MV-4-11 (cell line): ENCODE results near the gene SLC6A18.

ENCODE experiments used
- DNase-seq: peaks from one replicate; lab custom pipeline; 2025; lab: John Stamatoyannopoulos, UW

SLC6A18 gene

DNA sequence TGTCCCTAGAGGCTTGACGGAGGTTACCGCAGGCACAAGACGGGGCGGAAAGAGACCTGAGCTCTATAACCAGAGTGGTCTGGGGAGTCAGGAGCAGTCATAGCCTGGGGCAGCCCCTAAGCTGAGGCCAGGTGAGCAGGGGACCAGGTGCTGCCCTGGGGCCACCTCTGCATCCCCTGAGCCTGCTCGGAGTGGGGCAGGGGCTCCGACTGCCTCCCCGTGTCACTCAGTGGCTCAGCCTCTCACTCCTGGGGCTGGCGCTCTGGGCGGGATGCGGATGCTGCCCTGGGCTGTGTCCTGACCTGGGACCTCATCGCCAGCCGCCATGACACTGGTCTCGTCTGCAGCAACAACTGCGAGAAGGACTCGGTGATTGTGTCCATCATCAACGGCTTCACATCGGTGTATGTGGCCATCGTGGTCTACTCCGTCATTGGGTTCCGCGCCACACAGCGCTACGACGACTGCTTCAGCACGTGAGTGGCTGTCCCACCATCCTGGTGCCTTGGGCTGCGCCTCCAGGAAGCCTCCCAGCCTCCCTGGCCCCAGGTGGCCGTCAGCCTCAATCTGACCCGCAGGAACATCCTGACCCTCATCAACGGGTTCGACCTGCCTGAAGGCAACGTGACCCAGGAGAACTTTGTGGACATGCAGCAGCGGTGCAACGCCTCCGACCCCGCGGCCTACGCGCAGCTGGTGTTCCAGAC lies 8.8 kb upstream of the SLC6A18 start:
- DNase-seq = no peak

DNA sequence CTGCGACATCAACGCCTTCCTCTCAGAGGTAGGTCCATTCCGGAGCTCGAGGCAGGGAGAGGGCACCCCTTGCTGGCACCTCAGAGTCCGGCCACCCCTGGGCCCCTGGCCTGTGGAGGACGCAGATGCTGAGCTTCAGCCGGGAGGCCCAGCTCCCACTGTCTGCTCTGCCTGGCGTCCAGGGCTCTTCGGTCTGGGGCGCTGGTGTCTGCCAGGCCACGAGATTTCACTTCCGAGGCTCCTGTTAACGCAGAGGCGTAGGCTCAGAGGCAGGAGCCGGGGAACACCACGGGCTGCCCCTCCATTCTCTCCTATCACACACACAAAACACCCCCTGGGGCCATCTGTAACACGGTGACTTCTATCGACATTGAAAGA lies 8.3 kb upstream of the SLC6A18 start:
- DNase-seq = no peak

DNA sequence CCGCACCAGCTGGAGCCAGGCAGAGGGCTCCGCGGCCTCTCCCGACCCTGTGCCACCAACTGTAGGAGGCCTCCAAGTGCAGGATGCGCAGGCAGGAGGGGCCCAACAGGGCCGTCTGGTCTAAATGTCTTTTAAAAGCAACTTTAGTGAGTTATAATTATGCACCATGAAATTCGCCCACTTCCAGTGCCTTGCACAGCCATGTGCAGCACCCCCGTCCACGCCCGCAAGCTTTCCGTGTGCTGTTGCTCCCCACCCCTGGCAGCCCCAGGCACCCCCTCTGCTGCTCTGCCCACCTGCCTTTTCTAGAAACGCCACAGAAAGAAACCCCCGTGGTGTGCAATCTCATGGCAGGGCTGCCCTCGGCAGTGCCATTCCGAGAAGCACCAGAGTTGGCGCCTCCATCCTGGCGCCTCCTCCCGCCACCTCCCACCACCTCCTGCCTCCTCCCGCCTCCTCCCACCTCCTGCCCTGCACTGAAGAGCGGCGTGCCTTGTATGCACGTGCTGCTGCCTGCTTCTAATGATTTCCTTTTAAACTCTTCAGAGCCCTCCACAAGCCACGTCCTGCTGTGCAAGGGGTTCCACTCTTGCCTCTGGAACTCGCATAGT lies 7.5 kb upstream of the SLC6A18 start:
- no peak for DNase-seq

DNA sequence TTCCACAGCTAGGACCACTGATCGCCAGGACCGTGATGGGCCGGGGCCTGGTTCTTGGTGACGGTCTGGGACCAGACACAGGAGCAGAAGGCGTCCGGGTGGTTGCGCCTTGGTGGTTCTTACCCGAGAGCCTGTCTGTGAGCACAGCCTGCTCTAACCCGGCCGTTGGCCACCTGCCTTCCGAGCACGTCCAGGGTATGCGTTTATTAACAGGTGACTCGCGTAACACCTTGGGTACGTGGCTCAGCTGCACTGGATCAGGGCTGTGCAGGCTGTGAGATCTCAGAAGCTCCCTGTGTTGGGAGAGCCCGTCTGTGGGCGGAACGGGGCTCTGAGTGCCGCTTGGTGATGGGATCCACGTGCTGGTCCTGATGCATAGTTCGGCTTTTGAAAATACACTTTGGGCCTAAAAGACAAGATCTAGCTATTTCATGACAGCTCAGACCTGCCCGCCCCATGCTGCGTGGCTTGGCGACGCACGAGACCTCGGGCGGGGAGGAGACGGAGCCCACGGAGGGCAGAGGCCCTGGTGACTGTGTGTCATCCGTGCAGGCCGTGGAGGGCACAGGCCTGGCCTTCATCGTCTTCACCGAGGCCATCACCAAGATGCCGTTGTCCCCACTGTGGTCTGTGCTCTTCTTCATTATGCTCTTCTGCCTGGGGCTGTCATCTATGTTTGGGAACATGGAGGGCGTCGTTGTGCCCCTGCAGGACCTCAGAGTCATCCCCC lies 6.7 kb upstream of the SLC6A18 start:
- DNase-seq = no peak

DNA sequence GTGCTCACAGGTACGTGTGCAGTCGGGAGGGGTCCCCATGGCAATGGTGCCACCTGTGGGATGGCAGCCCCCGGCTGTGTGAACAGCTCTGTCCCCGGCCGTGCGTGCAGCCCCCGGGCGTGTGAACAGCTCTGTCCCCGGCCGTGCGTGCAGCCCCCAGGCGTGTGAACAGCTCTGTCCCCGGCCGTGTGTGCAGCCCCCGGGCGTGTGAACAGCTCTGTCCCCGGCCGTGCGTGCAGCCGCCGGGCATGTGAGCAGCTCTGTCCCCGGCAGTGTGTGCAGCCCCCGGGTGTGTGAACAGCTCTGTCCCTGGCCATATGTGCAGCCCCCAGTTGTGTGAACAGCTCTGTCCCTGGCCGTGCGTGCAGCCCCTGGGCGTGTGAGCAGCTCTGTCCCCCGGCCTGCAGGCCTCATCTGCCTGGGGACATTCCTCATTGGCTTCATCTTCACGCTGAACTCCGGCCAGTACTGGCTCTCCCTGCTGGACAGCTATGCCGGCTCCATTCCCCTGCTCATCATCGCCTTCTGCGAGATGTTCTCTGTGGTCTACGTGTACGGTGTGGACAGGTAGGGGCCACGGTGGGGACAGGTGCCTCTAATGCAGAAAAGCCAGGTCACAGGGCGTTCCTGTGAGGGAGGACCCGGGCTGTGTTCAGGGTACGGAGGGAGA lies 5.9 kb upstream of the SLC6A18 start:
- no peak for DNase-seq

DNA sequence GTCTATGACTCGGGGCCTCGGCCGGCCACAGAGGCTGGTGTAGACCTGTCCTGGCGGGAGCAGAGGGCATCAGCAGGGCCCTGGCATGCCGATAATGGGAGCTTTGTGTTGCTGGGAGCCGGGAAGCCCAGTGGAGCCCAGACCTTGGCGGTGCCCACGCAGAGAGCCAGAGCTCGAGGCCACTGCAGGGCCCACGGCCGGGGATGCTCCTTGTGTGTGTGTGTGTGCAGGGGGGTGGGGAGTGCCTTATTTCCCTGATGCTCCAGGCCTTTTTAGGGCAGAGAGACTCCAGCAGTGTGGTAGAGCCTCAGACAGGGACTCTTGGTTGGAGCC lies 5.4 kb upstream of the SLC6A18 start:
- no peak for DNase-seq

DNA sequence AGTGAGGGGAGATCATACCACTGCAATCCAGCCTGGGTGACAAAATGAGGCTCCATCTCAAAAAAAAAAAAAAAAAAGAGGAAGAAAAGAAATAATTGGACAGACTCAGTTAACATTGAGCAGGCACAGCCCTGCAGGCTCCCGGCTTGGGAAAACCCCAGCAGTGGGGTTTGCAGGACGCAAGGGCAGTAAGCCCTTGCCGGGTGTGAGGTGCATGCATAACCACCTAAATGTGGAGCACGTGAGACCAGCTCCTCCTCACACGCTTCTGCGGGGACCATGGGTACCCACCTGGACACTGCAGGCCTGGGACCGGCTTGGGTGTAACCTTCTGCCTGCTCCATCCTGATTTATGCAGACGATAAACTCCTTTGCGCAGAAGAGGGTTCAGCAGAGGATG lies 4.8 kb upstream of the SLC6A18 start:
- no peak for DNase-seq

DNA sequence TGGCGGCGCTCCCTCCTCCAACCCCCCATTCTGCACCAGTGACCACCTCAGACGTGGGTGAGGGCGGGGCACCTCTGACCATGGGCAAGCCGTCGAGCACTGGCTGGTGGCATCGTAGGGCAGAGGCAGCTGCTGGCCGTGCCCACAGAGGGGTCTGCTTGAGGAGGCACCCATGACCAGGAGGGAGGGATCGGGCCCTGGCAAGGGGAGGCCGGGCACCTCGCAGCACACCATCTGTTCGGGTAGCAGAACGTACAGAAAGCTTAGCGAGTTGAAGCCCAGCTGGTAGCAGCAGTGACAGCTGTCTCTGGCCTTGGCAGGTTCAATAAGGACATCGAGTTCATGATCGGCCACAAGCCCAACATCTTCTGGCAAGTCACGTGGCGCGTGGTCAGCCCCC lies 4.3 kb upstream of the SLC6A18 start:
- no peak for DNase-seq

DNA sequence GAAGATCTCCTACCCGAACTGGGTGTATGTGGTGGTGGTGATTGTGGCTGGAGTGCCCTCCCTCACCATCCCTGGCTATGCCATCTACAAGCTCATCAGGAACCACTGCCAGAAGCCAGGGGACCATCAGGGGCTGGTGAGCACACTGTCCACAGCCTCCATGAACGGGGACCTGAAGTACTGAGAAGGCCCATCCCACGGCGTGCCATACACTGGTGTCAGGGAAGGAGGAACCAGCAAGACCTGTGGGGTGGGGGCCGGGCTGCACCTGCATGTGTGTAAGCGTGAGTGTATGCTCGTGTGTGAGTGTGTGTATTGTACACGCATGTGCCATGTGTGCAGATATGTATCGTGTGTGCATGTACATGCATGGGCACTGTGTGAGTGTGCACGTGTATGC lies 3.5 kb upstream of the SLC6A18 start:
- DNase-seq = no peak

DNA sequence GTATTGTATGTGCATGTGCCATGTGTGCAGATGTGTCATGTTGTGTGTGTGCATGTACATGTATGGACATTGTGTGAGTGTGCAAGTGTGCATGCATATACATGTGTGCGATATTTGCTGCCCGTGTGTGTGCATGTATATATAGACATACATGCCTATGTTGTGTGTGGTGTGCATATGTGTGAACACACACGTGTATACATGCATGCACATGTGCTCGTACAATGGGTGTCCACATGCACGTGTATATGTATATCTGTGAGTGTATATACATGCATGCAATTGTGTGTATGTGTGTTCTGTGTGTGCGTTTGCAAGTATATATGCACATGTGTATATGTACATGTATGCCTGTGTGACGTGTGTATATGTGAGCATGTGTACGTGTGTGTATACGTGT lies 3.0 kb upstream of the SLC6A18 start:
- DNase-seq = no peak

DNA sequence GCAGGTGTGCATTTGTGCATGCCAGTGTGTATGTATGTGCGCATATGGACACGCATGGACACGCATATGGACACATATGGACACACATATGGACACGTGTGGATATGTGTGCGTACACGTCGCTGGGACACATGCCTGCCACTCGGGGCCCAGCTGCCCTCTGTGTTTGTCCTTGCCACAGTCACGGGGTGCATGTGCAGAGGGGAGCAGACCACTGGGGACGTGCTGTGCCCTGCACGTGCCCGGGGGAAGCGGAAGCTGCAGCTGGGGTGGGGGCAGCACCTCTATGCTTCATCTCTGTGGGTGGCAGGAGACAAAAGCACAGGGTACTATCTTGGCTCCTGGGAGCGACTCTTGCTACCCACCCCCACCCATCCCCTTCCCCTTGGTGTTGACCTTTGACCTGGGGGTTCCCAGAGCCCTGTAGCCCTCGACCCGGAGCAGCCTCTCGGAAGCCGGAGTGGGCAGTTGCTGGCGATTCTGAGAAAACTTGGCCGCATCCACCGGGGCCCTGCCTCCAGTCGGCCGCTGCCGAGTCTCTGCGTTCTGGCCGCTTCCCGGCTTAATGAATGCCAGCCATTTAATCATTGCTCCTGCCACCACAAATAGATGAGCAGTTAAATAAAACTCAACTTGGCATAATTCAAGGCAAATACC lies 2.4 kb upstream of the SLC6A18 start:
- DNase-seq = no peak

DNA sequence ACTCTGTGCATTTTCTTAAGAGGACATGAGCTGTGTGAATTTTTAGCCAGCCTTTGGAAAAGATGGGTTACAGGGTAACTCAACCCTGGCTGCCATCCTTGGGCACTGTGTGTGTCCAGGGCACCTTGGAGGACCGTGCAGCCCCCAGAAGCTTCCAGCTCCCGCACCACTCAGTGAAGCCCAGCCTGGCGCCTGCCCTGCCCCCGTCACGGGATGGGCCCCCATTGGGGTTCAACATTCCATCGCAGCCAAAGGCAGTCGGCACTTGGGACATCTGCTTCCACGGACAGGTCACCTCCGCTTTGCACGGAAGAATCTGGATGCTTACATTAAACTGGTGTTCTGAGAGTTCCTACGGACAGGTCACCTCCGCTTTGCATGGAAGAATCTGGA lies 1.9 kb upstream of the SLC6A18 start:
- no peak for DNase-seq

DNA sequence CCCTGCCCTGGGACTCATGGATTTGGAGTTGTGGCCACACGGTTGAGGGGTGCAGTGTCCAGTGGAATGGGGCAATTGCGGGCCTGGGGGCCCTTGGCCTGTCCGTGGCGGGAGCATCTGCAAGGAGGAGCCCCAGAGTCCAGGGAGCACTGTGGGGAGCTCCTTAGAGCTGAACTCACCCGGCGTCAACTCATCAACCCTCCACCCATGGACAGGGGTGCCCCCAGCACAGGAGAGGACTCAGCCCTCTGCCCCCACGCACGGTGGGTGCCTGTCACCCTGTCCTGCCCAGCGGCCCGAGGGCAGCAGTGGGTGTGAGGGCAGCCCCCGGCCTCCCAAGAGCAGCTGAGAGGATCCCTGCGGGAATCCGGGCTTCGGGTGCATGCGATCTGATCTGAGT lies 550 bp upstream of the SLC6A18 start:
- no peak for DNase-seq

DNA sequence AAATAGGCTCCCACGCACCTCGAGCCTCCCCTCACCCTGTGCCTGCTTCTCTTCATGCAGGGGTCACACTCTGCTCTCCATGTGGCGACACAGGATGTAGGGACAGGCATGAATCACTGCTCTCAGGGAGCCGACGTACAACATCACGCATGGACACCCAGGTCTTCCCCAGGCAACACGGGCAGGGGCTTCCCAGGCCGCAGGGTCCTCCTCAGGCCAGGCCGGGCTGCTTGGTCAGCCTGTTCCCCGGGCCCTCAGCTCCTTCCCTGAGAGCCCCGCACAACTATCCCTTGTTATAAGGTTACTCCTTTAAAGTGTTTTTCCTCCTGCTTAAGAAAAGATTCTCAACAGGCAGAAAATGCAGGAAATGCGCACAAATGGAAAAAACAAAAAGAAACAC lies 1.1 kb downstream of the SLC6A18 start:
- DNase-seq = no peak

DNA sequence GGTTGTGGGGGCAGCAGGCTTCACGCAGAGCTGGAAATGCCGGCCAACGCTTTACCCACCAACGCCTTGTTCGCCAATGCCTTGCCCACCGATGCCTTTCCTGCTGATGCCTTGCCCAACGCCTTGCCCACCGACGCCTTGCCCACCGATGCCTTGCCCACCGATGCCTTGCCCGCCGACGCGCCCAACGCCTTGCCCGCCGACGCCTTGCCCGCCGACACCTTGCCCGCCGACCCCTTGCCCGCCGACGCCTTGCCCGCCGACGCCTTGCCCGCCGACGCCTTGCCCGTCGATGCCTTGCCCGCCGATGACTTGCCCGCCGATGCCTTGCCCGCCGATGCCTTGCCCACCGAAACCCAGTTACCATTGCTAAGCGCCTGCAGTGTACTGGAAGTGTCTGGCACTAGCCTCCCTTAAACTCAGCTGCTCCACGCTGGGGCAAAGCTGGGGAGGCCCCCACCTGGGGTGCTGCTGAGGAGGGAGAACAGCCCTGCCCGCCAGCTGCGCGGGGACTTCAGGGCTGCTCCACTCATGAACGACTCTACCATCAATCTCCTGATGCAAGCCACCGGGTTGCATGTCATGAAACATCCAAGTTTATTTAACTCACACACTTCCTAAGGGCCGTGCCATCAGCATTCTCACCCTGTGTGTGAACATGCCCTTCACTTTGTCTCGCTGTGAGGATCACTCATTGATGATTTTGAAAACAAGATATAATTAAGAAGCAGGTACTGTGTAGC lies 1.8 kb downstream of the SLC6A18 start:
- DNase-seq = no peak

DNA sequence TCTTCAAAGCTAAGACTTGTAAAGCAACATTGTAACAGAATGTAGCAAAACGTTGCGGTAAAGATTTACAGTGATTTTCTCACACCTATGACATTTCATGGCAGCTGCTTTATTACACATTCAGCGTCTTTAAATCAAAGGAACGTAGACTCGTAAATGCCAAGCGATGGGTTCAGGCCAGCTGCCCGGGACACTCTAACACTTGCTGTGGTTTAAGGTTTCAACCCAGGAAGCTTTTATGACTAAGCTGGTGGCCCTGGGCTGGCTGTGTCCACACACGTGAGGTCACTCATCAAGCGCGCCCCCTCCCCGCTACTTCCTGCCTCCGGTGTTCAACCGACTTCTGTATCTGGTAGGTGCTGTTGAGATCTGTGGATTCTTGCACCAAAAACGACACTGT lies 2.5 kb downstream of the SLC6A18 start:
- DNase-seq = peak; percentile 38

DNA sequence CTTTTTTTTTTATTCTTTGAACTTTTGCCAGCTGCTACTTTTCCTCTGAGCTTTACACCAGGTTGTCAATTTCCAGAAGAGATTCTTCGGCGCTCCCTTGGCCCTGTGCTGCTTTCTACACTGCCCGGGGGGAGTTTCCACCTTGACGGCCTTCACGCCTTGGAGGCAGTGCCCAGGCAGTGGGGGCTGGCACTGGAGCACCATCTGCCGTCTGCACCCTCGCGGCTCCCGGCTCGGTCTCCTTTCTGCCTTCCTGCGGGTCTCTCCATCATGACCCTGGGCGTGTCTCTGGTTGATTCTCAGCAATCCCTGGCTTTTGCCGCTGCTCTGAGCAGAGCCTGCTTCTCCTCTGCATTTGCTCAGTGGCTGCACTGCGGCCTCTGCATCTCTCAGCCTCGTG lies 2.9 kb downstream of the SLC6A18 start:
- DNase-seq = no peak

DNA sequence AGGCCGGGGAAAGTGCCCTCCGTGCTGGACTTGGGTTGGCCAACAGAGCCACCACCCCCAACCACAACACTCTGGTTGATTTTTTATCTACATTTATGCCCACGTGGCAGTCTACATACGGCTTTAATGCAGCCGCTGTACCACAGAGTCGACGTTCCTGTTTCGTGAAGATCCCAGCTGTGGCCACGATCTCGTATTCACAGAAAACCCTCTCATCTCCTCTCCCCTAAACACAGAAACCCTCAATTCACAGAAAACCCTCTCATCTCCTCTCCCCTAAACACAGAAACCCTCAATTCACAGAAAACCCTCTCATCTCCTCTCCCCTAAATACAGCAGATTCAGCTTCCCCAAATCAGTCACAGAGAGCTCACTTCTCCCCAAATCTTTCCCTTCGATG lies 3.8 kb downstream of the SLC6A18 start:
- peak; percentile 39 for DNase-seq

DNA sequence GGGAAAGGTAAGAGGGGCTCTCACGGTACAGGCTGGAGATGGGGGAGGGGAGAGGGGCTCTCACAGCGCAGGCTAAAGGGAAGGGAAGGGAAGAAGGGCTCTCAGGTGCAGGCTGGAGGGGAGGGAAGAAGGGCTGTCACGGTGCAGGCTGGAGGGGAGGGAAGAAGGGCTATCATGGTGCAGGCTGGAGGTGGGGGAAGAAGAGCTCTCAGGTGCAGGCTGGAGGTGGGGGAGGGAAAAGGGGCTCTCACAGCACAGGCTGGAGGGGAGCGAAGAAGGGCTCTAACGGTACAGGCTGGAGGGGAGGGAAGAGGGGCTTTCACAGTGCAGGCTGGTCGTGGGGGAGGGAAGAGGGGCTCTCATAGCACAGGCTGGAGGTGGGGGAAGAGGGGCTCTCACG lies 4.6 kb downstream of the SLC6A18 start:
- DNase-seq = no peak

DNA sequence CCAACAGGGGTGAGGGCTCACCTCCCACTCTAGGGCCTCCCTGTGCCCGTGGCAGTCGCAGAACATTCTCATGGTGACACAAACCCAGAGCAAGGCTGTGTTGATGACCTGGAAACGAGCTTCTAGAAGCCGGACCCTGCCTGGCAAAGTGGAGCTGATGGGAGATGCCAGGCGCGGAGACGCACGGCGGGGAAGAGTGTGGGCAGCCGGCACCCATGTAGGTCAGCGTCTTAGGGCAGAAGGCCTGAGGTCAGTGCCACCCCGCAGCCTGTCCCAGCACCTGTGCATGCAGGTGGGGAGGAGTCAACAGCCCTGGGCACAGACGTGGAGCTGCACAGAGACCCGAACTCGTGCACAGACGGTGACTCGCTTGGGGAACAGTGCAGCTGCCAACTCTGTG lies 5.4 kb downstream of the SLC6A18 start:
- no peak for DNase-seq

DNA sequence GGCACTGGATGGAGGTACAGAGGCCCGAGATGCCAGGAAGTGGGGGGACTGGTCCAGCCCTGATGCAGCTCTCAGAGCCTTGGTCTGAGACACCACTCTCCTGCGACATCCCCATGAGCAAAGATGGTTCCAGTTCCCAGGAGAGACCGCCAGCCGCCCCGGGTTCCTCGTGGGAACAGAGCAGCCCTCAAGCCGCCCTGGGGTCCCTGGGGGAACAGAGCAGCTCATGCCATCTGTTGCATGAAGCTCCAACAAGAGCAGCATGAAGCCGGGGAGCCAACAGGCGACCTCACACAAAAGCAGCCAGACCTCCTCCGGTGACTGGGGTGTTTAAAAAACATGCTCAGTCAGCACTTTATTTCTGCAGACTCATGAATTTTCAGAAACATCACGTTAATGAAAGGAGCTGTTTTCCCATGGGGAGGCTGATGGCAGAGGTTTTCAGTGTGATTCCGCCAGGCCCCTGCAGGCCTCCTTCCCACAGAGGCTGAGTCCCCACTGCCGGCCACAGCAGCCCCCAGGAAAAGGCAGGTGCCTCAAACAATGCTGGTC lies 6.2 kb downstream of the SLC6A18 start:
- no peak for DNase-seq

DNA sequence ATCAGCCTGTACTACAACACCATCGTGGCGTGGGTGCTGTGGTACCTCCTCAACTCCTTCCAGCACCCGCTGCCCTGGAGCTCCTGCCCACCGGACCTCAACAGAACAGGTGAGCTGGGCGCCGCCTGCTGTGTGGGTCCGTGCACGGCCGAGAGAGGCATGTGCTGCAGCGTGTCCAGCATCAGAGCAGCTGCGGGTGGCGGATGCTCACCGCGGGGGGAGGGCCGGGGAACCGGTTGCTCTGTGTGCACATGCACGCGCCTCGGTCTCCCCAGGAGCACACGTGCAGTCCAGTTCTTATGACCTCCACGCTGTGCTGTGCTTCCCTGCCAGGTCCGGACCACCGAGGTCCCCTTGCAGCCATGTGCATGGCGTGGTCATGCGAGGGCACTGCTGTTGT lies 7.6 kb downstream of the SLC6A18 start:
- DNase-seq = no peak
